HG03521 (cell line): ENCODE measurements around the gene LCN12.

ENCODE experiments used
- ATAC-seq: cut with Tn5 transposase; IDR thresholded peaks from one replicate; pipeline ENCODE4 v1.9.1; 2021; ENCODE audit warnings: mild to moderate bottlenecking, moderate library complexity; ENCODE audit not compliant: unreplicated experiment

Gene LCN12

GRCh38 chr9:136957461-136957860 is 5.4 kb downstream of the LCN12 start:
- ATAC-seq = no peak

DNA sequence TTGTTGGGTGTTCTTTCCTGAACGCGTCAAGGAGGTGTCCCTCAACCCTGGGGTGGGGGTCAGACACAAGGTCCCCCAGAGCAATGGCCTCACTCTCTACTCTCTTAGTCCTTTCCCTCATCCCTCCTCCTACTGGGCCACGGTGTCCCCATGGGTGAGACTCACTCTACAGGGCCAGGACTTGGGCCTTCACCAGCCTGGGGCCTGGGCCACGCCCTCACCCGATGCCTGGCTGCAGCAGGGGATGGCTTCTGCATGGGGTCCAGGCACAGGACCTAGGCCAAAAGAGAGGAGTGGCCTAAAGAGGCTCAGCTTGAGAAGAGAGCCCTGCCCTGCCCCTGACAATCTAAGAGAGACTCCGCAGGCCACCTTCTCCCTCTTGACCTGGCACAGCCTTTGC is 5.8 kb downstream of the LCN12 start:
- ATAC-seq = no peak

DNA sequence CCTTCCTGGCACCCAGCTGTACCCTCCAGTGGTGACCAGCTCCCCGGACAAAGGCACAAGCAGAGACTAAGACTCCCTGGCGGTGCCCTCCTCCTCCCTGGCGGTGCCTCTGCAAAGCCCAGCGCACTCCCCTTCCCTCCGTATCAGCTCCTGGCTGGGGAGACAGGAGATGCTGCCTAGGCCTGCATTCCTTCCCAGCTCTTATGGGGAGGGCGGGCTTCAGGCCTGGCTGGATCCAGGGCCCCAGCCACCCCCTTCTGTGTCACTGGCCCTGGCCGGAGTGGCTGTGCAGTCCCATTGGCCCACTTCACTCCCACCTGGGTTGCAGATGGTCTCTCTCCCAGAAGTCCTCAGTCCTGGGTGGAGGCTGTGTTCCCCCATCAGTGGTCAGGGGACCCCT is 6.4 kb downstream of the LCN12 start:
- ATAC-seq = no peak

- no peak for ATAC-seq
These were observed 7.1 kb downstream of the LCN12 start for GRCh38 chr9:136958898-136959850.

- ATAC-seq = no peak
These were observed 8.3 kb downstream of the LCN12 start for GRCh38 chr9:136960212-136960937.

GRCh38 chr9:136960938-136961275 is 8.8 kb downstream of the LCN12 start:
- ATAC-seq = no peak

DNA sequence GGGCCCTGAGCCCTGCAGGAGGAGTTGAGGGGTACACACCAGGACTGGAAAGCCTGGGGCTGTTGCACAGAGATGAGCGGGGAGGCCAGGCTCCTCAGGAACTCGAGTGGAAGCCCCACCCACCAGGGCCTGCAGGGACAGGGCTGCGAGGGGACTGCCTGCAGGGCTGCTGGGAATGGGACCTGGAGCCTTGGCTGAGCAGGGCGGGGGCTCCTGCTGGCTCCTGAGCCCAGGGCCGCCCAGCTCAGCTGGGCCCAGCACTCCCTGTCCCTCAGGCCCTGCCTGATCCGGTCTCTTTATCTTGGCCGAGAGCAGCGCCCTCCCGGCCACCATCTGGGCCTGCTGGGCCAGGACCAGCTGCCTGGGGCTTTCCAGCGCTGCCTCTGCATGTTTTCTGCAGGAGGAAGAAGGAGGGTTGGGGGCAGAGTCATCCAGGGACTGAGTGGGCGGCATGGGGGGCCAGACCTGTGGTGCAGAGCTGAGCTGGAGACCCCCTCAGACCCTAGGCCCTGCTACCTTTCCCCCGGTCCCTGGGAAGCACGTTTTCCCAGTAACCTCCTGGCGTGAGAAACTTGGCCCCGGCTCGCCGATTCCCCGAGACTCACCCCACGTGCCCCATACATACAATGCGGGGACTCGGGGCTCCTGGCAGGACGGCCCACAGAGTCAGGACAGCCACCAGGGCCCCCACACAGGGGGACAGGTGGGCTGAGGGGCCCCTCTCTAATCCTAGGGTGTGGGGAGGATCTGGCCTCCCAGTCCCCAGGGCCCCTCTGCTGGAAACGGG is 9.4 kb downstream of the LCN12 start:
- no peak for ATAC-seq

DNA sequence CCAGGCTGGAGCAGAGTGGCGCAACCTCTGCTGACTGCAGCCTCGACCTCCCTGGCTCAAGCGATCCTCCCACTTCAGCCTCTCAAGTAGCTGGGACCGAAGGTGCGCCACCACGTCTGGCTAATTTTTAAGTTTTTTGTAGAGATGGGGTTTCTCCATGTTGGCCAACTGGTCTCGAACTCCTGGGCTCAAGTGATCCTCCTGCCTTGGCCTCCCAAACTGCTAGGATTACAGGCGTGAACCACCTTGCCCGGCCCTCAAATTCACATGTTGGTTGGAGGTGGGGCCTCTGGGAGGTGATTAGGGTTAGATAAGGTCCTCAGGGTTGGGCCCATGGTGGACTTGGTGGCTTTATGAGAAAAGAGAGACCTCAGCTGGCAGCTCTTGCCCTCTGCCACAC is 10.1 kb downstream of the LCN12 start:
- ATAC-seq = no peak

DNA sequence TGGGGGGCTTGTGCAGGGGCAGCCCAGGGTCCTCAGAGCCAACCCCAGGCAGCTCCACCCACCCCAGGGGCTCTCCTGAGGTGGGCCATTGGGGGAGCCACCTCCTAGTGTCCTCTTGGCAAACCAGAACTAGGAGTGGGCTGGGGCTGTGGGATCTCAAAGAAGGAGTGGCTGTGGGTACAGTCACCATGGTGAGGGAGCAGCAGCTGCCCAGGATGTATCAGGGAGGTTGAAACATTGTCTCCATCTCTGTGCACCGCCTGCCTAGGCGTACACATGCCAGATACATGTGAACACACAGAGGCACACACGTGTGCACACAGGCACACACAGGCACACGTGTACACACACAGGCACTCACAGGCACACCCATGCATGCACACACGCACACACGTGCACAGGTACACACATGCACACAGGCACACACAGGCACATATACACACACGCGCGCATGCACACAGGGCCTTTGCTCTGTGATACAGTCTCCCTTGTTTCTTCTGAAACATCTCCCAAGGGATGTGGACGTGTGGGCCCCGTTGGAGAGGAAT is 10.7 kb downstream of the LCN12 start:
- no peak for ATAC-seq

GRCh38 chr9:136963341-136963740 is 11.3 kb downstream of the LCN12 start:
- no peak for ATAC-seq

GRCh38 chr9:136963751-136964150 is 11.7 kb downstream of the LCN12 start:
- no peak for ATAC-seq

- no peak for ATAC-seq
These were observed 12.2 kb downstream of the LCN12 start for GRCh38 chr9:136964171-136964689.

DNA sequence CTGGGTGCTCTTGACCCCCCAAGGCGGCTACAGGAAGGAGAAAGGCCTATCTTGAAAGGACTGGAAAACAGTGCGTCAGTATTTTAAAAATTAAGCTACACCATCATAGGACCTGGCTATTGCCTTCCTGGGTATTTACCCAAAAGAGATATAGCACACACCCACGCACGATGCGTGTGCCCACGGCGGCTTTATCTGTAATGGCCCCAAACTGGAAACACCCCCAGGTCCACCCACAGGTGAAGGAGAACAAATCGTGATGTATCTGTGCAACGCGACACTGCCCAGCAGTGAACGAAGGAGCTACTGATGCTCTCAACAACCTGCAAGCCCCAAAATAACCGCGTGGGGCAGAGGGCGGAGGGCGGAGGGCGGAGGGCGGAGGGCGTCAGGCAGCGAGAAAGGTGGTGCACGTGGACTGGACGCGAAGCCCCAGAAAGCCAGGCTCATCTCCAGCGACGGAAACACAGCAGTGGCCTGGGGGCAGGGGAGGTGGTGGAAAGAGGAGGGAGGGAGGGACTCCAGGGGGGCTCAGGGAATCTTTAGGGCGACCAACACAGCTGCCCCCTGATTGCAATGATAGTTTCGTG is 12.9 kb downstream of the LCN12 start:
- no peak for ATAC-seq

DNA sequence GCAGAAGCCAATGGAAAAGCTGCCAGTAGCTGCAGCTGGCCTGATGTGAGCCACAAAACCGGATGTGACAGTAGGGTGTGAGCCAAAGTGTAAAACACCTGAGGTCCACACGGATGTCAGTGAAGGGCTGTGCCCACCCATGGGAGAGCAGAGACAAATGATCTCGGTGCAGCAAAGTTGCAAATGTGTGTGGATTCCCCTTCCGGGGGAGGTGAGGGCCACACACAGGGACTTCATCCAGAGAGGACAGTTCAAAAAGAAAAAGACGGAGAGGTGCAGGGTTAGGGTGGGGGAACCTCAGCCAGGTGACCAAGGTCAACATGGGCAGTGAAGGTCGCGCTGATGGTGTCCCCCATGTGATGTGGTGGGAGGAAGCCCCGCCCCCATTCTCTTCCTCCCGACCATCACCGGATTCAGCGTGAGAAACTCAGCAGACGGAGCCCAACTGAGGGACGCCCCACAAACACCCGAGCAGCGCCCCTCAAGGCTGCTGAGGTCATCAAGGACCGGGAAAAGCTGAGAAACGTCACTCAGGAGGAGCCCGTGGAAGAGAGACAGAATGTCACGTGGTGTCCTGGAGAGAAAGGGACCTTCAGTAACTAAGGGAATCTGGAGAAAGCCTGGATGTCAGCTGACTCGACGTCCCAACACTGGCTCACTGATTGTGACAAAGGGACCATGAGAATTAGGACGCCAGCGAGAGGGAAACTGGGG is 13.9 kb downstream of the LCN12 start:
- no peak for ATAC-seq

- no peak for ATAC-seq
These were observed 16.5 kb downstream of the LCN12 start for GRCh38 chr9:136968333-136969127.

- no peak for ATAC-seq
These were observed 17.1 kb downstream of the LCN12 start for GRCh38 chr9:136969150-136969549.

DNA sequence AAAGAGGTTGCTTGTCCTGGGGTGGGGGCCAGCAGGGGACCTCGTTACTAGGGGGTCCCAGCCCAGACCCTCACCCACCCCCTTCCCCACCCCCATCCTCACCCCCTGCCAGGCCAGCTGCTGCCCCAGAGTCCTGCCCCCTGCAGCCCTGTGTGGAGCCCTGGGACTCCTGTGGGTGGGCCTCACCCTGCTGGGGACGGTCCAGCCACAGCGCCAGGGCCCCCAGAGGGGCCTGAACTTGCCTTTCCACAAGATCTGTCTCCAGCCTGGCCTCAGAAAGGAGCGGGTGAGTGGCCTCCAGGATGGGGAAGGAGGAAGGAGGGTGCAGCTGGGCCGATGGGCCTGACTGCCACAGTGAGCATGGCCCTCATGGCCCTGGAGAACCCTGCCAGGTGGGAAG is 17.7 kb downstream of the LCN12 start:
- no peak for ATAC-seq

DNA sequence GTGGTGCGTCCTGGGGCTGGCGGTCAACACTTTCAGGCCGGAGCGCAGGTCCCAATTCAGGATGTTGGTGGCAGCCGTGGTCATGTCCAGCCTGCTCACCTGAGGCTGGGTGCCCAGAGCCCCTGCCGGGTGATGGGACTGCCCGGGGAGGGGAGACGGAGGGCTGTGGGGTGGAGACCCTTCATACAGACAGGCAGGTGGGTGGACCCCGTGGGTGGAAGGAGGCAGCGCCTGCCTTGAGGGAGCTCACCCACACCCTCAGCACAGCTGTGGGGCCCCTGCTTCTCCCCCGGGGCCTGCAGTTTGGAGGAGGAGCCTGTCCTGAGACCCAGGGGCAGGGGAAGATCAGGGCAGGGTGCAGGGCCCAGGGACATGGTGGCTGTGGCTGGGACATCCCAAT is 18.3 kb downstream of the LCN12 start:
- no peak for ATAC-seq

GRCh38 chr9:136971746-136972145 is 19.7 kb downstream of the LCN12 start:
- ATAC-seq = no peak
